Adrenal gland (tissue), 5 donors: ENCODE measurements around the gene SETBP1.

Experiments used
- CTCF ChIP-seq, 6 experiments: fragments of 450-650 bp in 4 of 6; fragments of 200-600 bp in 2 of 6; sonication (generic) in 1 of 6; IDR thresholded peaks; 1 replicate in 5 of 6; 2 replicates in 1 of 6; pipeline versions ENCODE4 v1.5.1 to v1.8.0; 2016 to 2021; ENCODE audit warnings: antibody characterized with exemption in 6 of 6, mild to moderate bottlenecking in 2 of 6, moderate library complexity in 1 of 6
- POLR2A ChIP-seq, 2 donors: fragments of 450-650 bp; IDR thresholded peaks; one replicate each; pipeline ENCODE4 v1.6.1; 2017; ENCODE audit warnings: antibody characterized with exemption in 2 of 2, mild to moderate bottlenecking in 2 of 2, moderate library complexity in 1 of 2
- donor health status: DM: no; HTN: no; CAD: no.

GRCh38 chr18:44708451-44709083 is 27.9 kb downstream of the SETBP1 start:
- no peak for TF ChIP-seq CTCF (IDR thresholded peaks at IDR 0.05)
- TF ChIP-seq POLR2A (IDR thresholded peaks at IDR 0.05), result no peak
